SK-N-MC (cell line): ENCODE measurements around the gene GRID2.

Experiments
- EZH2 ChIP-seq: fragments of 200-600 bp; sonication (generic); IDR thresholded peaks from one replicate; pipeline ENCODE4 v1.6.1; 2017; ENCODE audit warnings: antibody characterized with exemption
- FOXP2 ChIP-seq: optimal IDR thresholded peaks from 2 replicates; pipeline ENCODE3; 2011; ENCODE audit warnings: mild to moderate bottlenecking, moderate library complexity; ENCODE audit not compliant: insufficient read depth; ENCODE audit errors: extremely low read length, control extremely low read depth
- POLR2AphosphoS5 ChIP-seq: IDR thresholded peaks from 2 replicates; pipeline ENCODE4 v1.6.1; 2012; ENCODE audit warnings: mild to moderate bottlenecking, low read depth, low read length, borderline replicate concordance

- TF ChIP-seq POLR2AphosphoS5 (no peak), EZH2 (no peak), FOXP2 (no peak)
Observed at GRCh38 chr4:92381616-92382015, 77.8 kb downstream of the GRID2 start.
